Loucy (cell line): ENCODE measurements around the gene PCNT.

Source experiments
- H2AFZ ChIP-seq: fragments of 200-600 bp; sonication (generic); 2 replicates; pipeline ENCODE4 v1.6.0; 2016; ENCODE audit warnings: antibody characterized with exemption, mild to moderate bottlenecking, low read length, moderate library complexity
- H3F3A ChIP-seq: fragments of 200-600 bp; 2 replicates; pipeline ENCODE4 v1.6.0; 2016; ENCODE audit warnings: antibody characterized with exemption, low read depth, mild to moderate bottlenecking
- H3K27me3 ChIP-seq: fragments of 200-600 bp; sonication (generic); 2 replicates; pipeline ENCODE4 v1.6.1; 2014; ENCODE audit warnings: low read length, mild to moderate bottlenecking; ENCODE audit not compliant: insufficient read depth, poor library complexity, severe bottlenecking
- H3K36me3 ChIP-seq: fragments of 200-600 bp; sonication (generic); 2 replicates; pipeline ENCODE4 v1.6.1; 2016; ENCODE audit warnings: low read length; ENCODE audit not compliant: insufficient read depth
- H3K4me1 ChIP-seq: fragments of 200-600 bp; sonication (generic); 2 replicates; pipeline ENCODE4 v1.5.1; 2014; ENCODE audit warnings: low read length, mild to moderate bottlenecking; ENCODE audit not compliant: insufficient read depth, poor library complexity, severe bottlenecking
- H3K4me2 ChIP-seq: fragments of 200-600 bp; sonication (generic); 2 replicates; pipeline ENCODE4 v1.6.0; 2014; ENCODE audit warnings: antibody characterized with exemption, low read length, low read depth, mild to moderate bottlenecking; ENCODE audit not compliant: poor library complexity, severe bottlenecking
- H3K4me3 ChIP-seq: fragments of 200-600 bp; sonication (generic); 2 replicates; pipeline ENCODE4 v1.5.1; 2014; ENCODE audit warnings: low read length, mild to moderate bottlenecking, mixed read lengths; ENCODE audit not compliant: poor library complexity, severe bottlenecking
- H3K79me2 ChIP-seq: fragments of 200-600 bp; sonication (generic); 2 replicates; pipeline ENCODE4 v1.6.1; 2014; ENCODE audit warnings: low read length; ENCODE audit not compliant: insufficient read depth
- H3K9ac ChIP-seq: fragments of 200-600 bp; sonication (generic); 2 replicates; pipeline ENCODE4 v1.6.0; 2014; ENCODE audit warnings: mild to moderate bottlenecking, low read depth, low read length, moderate library complexity; ENCODE audit not compliant: poor library complexity, severe bottlenecking
- H3K9me2 ChIP-seq: fragments of 200-600 bp; sonication (generic); replicated peaks from 2 replicates; pipeline ENCODE4 v1.6.1; 2016; ENCODE audit warnings: low read depth, low read length, mixed read lengths
- H3K9me3 ChIP-seq: fragments of 200-600 bp; sonication (generic); 2 replicates; pipeline ENCODE4 v1.6.1; 2014; ENCODE audit warnings: mild to moderate bottlenecking, antibody characterized with exemption, low read length, low read depth; ENCODE audit not compliant: insufficient read depth
- H4K20me1 ChIP-seq: fragments of 200-600 bp; sonication (generic); 2 replicates; pipeline ENCODE4 v1.6.0; 2014; ENCODE audit warnings: antibody characterized with exemption, low read length, mild to moderate bottlenecking; ENCODE audit not compliant: insufficient read depth, poor library complexity, severe bottlenecking
- CTCF ChIP-seq: fragments of 200-600 bp; sonication (generic); conservative IDR thresholded peaks from 2 replicates; pipeline ENCODE4 v1.5.1; 2014; ENCODE audit warnings: mild to moderate bottlenecking, antibody characterized with exemption, low read length
- EZH2phosphoT487 ChIP-seq: fragments of 200-600 bp; IDR thresholded peaks from 2 replicates; pipeline ENCODE4 v1.6.1; 2018; ENCODE audit warnings: antibody characterized with exemption, mild to moderate bottlenecking, moderate library complexity, borderline replicate concordance

The PCNT gene

DNA sequence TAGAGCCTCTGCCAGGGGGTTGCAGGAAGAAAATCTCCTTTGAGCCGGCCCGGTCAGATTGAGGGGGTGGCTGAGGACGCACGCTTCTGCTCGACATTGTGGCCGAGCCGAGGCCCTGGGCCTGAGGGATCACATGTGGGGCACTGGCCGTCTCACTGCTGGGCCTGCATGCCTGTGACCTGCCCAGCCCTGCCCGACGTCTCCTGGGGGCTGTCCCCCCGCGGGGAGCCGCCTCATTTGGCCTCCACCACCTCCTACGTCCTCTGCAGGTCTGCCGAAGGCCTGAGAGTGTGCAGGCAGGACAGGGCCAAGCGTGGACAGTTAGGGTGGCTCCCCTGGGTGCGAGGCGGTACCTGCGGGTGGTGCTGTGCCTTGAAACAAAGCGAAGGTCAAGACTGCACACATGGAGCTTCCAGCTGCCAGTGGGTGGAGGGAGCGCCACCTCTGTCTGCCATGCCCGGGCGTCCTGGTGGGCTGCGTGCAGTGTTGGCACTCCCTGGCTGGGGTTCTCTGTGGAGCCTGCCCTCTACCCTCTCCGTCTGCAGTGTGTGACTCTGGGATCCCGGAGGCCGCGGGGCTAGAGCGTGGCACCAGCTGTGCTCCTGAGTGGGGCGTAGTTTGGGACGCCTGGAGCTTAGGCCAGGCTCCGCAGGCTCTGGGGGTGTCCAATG is 51.7 kb downstream of the PCNT start:
- Histone ChIP-seq H3K36me3 (peaks cover 41% of the 10 kb centered on the region; the same call in 1 of the 2 replicates), H3K4me1 (no peaks in the 10 kb centered on the region), H3K9ac (no peak overlapping the region), H3K4me2 (no peak overlapping the region), H3K9me3 (no peaks in the 10 kb centered on the region), H3K9me2 (no peaks in the 10 kb centered on the region), H2AFZ (no peak overlapping the region), H3K4me3 (no peak overlapping the region), H3K27me3 (no peaks in the 10 kb centered on the region), H3K79me2 (peaks cover 69% of the 10 kb centered on the region; the same call in 1 of the 2 replicates), H3F3A (no peaks in the 10 kb centered on the region), H4K20me1 (peaks cover 7% of the 10 kb centered on the region)
- TF ChIP-seq CTCF = no peak
- TF ChIP-seq EZH2phosphoT487 = no peak

DNA sequence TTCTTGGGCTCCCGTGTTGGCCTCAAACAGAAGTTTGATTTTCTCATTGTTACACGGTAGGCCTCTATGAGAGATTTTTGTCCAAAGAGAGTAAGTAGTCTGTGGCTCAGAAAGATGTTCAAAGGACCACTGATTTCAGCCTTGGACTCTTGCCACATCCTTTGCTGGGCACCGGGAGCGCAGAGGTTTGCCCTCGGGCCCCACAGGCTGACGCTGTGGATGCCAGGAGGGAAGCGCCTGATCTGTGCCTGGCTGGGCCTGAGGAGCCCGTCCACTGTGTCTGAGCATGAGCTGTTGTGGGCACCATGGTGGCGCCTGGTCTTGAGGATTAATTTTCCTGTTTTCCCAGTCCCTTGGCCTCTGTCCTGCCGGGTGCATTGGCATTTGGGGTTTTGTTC is 52.3 kb downstream of the PCNT start:
- Histone ChIP-seq H3K36me3 (peaks cover 41% of the 10 kb centered on the region; the same call in 1 of the 2 replicates), H3F3A (no peaks in the 10 kb centered on the region)
- TF ChIP-seq CTCF (no peak), EZH2phosphoT487 (no peak)

GRCh38 chr21:46376856-46377453 is 53.0 kb downstream of the PCNT start:
- peaks cover 7% of the 10 kb centered on the region for H4K20me1 ChIP-seq
- H3K9ac ChIP-seq = no peak overlapping the region
- H3K9me3 ChIP-seq = no peaks in the 10 kb centered on the region
- H3K27me3 ChIP-seq = no peaks in the 10 kb centered on the region
- H2AFZ ChIP-seq = no peak overlapping the region
- no peaks in the 10 kb centered on the region for H3K4me1 ChIP-seq
- peaks cover 43% of the 10 kb centered on the region; the same call in 1 of the 2 replicates for H3K36me3 ChIP-seq
- no peak overlapping the region for H3K4me3 ChIP-seq
- TF ChIP-seq EZH2phosphoT487 = no peak
- no peak for TF ChIP-seq CTCF
- no peak overlapping the region for H3K4me2 ChIP-seq
- H3K9me2 ChIP-seq = no peaks in the 10 kb centered on the region
- peaks cover 71% of the 10 kb centered on the region; the same call in 1 of the 2 replicates for H3K79me2 ChIP-seq
- H3F3A ChIP-seq = peaks cover 6% of the 10 kb centered on the region; the same call in 1 of the 2 replicates

More for the DNA sequence above, 52.3 kb downstream of the PCNT start:
- H3K79me2 ChIP-seq = peaks cover 72% of the 10 kb centered on the region; the same call in 1 of the 2 replicates
- H3K4me1 ChIP-seq = no peaks in the 10 kb centered on the region
- no peak overlapping the region for H2AFZ ChIP-seq
- H3K9me3 ChIP-seq = no peaks in the 10 kb centered on the region
- no peaks in the 10 kb centered on the region for H3K27me3 ChIP-seq
- H3K4me3 ChIP-seq = no peak overlapping the region
- H3K9me2 ChIP-seq = no peaks in the 10 kb centered on the region
- no peak overlapping the region for H3K9ac ChIP-seq
- peaks cover 7% of the 10 kb centered on the region for H4K20me1 ChIP-seq
- H3K4me2 ChIP-seq = no peak overlapping the region
